Upper lobe of left lung (tissue), 6 donors: ENCODE results near the gene POR. TPM values are rescaled to one million over a fixed set of nuclear protein-coding genes. Genes with fewer than 3 reads are reported as not detected.
A peak's percentile ranks its signal among the peaks of the same experiment; 100 is the strongest.
"Not testable (repeated sequence)": the region's sequence is repeated elsewhere in the genome, so short reads cannot be mapped to it uniquely, and the experiment has no call there.

Experiments
- ATAC-seq, 2 donors: fragments of 200-7000 bp; cut with Tn5 transposase; one replicate each; pipeline ENCODE4 v1.9.1; 2022; ENCODE audit warnings: mild to moderate bottlenecking in 2 of 2, moderate library complexity in 2 of 2; ENCODE audit not compliant: low FRiP score in 2 of 2
- DNase-seq, 2 donors: peaks; one replicate each; pipeline ENCODE4 v3.0.0-alpha.2; 2019 to 2020
- H3K27ac ChIP-seq, 4 donors: fragments of 200-600 bp; sonication (generic); one replicate each; pipeline ENCODE4 v1.5.1; 2016 to 2019
- H3K27me3 ChIP-seq, 4 donors: fragments of 200-600 bp; sonication (generic); one replicate each; pipeline ENCODE4 v1.5.1; 2017 to 2019
- H3K36me3 ChIP-seq, 4 donors: fragments of 200-600 bp; sonication (generic); one replicate each; pipeline ENCODE4 v1.5.1; 2016 to 2019
- H3K4me1 ChIP-seq, 4 donors: fragments of 200-600 bp; sonication (generic); one replicate each; pipeline ENCODE4 v1.5.1; 2018 to 2019
- H3K4me3 ChIP-seq, 4 donors: fragments of 200-600 bp; sonication (generic); one replicate each; pipeline ENCODE4 v1.5.1; 2017 to 2019; ENCODE audit warnings: mild to moderate bottlenecking in 2 of 4, moderate library complexity in 1 of 4
- H3K9me3 ChIP-seq, 4 donors: fragments of 200-600 bp; sonication (generic); one replicate each; pipeline ENCODE4 v1.5.1; 2018 to 2019
- CTCF ChIP-seq, 6 experiments: fragments of 450-650 bp in 4 of 6; fragments of 200-600 bp in 2 of 6; sonication (generic) in 2 of 6; IDR thresholded peaks; one replicate each; pipeline ENCODE4 v1.5.1; 2016 to 2019; ENCODE audit warnings: antibody characterized with exemption in 6 of 6
- EP300 ChIP-seq, 4 donors: sonication (generic); formaldehyde crosslinking; IDR thresholded peaks; one replicate each; pipeline ENCODE4 v1.5.1; 2017; ENCODE audit warnings: antibody characterized with exemption in 4 of 4, control low read depth in 2 of 4
- POLR2A ChIP-seq, 4 donors: fragments of 450-650 bp; IDR thresholded peaks; one replicate each; pipeline ENCODE4 v1.5.1; 2016 to 2017; ENCODE audit warnings: antibody characterized with exemption in 4 of 4, mild to moderate bottlenecking in 2 of 4
- POLR2AphosphoS5 ChIP-seq, 2 donors: sonication (generic); formaldehyde crosslinking; IDR thresholded peaks; one replicate each; pipeline ENCODE4 v1.5.1; 2017; ENCODE audit warnings: antibody characterized with exemption in 2 of 2
- WGBS, 2 donors: methylation state at CpG; one replicate each; pipeline ENCODE4 v1.1.5; 2017 to 2018; 5-methylcytosine and 5-hydroxymethylcytosine counted together
- total RNA-seq, 6 donors: library from RNA; depleted of rRNA in 4 of 6; stranded (reverse); fragments of >200 nt in 4 of 6; gene quantifications; one replicate each; pipeline versions ENCODE4 v1.1.0 to v1.2.1, GENCODE V29; 2016 to 2021
- donor health status: DM: no; HTN: no; CAD: no; lungs with moderate emphysema.
- donor health status: DM: no; HTN: yes; CAD: no; lungs with severe emphysema.

Gene POR
- total RNA-seq, 6 donors from 2014 or later: 107 to 257 (median 194) TPM

GRCh38 chr7:75905785-75906604 lies 9.0 kb upstream of the POR start:
- DNase-seq (peak in 1 of 2 donors; percentile 89), ATAC-seq (peak; percentile 89 to 92)
- Histone ChIP-seq H3K9me3 (no peaks in the 10 kb centered on the region), H3K4me1 (peaks cover 11 to 12% (median 12%) of the 10 kb centered on the region in 4 donors), H3K4me3 (no peak overlapping the region), H3K27me3 (no peaks in the 10 kb centered on the region), H3K36me3 (no peaks in the 10 kb centered on the region), H3K27ac (peak overlapping the region; percentile 51 to 74 (median 70))
- TF ChIP-seq POLR2A (IDR thresholded peaks at IDR 0.05) (no peak), POLR2AphosphoS5 (IDR thresholded peaks at IDR 0.05) (peak; percentile 60 to 92)
- WGBS, 2 donors: 24 to 26% methylated on average over 12 to 17 of the region's 17 CpGs

DNA sequence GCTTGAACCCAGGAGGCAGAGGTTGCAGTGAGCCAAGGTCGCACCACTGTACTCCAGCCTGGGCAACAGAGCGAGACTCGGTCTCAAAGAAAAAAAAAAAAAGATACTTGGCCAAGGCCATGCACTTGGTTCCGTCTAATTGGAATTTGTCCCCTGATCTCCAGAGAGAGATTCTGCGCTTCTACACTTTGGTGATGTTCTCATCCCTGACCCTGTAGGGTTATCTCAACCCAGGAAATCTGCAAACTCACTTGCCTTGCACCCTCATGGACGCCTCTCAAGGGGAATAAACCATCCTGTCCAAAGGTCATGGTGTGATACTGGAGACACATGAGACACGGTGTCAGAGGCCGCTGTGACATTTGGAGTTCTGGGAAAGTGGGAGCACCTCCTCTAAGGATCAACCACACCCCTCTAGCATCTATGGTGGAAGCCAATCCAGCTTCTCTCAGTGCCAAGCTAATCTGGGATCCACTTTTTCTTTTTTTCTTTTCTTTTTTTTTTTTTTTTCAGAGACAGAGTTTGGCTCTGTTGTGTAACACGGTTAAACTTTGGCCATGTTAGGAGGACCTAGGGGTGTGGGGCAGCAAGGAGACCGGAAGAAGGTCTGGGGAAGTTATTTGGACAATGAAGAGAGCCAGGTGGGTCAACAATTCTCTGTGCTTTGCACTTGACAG lies 7.8 kb upstream of the POR start:
- no peak overlapping the region for H3K27ac ChIP-seq
- no peak for TF ChIP-seq POLR2A (IDR thresholded peaks at IDR 0.05)
- TF ChIP-seq CTCF (IDR thresholded peaks at IDR 0.05): no peak
- no peak for TF ChIP-seq POLR2AphosphoS5 (IDR thresholded peaks at IDR 0.05)
- no peak for TF ChIP-seq EP300 (IDR thresholded peaks at IDR 0.05)
- 76 to 78% methylated on average over 10 of the region's 10 CpGs for WGBS, 2 donors
- no peaks in the 10 kb centered on the region for H3K9me3 ChIP-seq
- H3K4me1 ChIP-seq: peaks cover 11 to 12% (median 12%) of the 10 kb centered on the region in 4 donors
- no peaks in the 10 kb centered on the region for H3K36me3 ChIP-seq
- H3K4me3 ChIP-seq: no peak overlapping the region
- DNase-seq (no peak), ATAC-seq (peak in 1 of 2 donors; percentile 16)
- no peaks in the 10 kb centered on the region for H3K27me3 ChIP-seq

DNA sequence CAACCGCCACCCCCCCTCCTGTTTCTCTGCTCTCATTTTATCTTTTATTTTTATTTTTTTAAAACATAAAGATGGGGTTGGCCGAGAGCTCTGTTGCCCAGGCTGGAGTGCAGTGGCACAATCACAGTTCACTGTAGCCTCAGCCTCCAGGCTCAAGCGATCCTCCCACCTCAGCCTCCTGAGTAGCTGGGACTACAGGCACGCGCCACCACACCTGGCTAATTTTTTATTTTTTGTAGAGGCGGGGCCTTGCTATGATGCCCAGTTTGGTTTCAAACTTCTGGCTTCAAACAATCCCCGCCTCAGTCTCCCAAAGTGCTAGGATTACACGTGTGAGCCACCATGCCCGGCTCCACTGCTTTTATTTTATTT lies 7.3 kb upstream of the POR start:
- H3K9me3 ChIP-seq, H3K36me3 ChIP-seq, H3K27me3 ChIP-seq, H3K27ac ChIP-seq, DNase-seq, ATAC-seq, H3K4me3 ChIP-seq: not testable (repeated sequence)
- peaks cover 11 to 12% (median 12%) of the 10 kb centered on the region in 4 donors for H3K4me1 ChIP-seq
- WGBS, 2 donors: 89 to 91% methylated on average over 9 of the region's 9 CpGs

GRCh38 chr7:75909521-75910132 lies 5.3 kb upstream of the POR start:
- ATAC-seq: no peak

GRCh38 chr7:75911186-75911585 lies 3.8 kb upstream of the POR start:
- 72 to 77% methylated on average over 12 of the region's 12 CpGs for WGBS, 2 donors
- not testable (repeated sequence) for H3K9me3 ChIP-seq, H3K4me3 ChIP-seq, H3K27me3 ChIP-seq, H3K36me3 ChIP-seq, ATAC-seq, H3K27ac ChIP-seq, DNase-seq
- H3K4me1 ChIP-seq: peaks cover 11 to 21% (median 14%) of the 10 kb centered on the region in 4 donors

More at GRCh38 chr7:75909521-75910132, 5.3 kb upstream of the POR start:
- Histone ChIP-seq H3K27me3 (no peaks in the 10 kb centered on the region), H3K4me3 (no peak overlapping the region), H3K36me3 (no peaks in the 10 kb centered on the region), H3K27ac (no peak overlapping the region), H3K4me1 (peaks cover 18 to 21% (median 19%) of the 10 kb centered on the region in 4 donors), H3K9me3 (no peaks in the 10 kb centered on the region)
- 89 to 94% methylated on average over 5 of the region's 5 CpGs for WGBS, 2 donors
- no peak for TF ChIP-seq POLR2A (IDR thresholded peaks at IDR 0.05)
- no peak for TF ChIP-seq CTCF (IDR thresholded peaks at IDR 0.05)
- TF ChIP-seq EP300 (IDR thresholded peaks at IDR 0.05): no peak
- TF ChIP-seq POLR2AphosphoS5 (IDR thresholded peaks at IDR 0.05): no peak
- no peak for DNase-seq

GRCh38 chr7:75913437-75913836 lies 1.5 kb upstream of the POR start:
- 97 to 99% methylated on average over 6 of the region's 6 CpGs for WGBS, 2 donors
- no peaks in the 10 kb centered on the region for H3K27me3 ChIP-seq
- H3K27ac ChIP-seq: no peak overlapping the region
- H3K36me3 ChIP-seq: no peaks in the 10 kb centered on the region
- TF ChIP-seq EP300 (IDR thresholded peaks at IDR 0.05): no peak
- TF ChIP-seq CTCF (IDR thresholded peaks at IDR 0.05): no peak
- TF ChIP-seq POLR2A (IDR thresholded peaks at IDR 0.05): no peak
- TF ChIP-seq POLR2AphosphoS5 (IDR thresholded peaks at IDR 0.05): no peak
- DNase-seq (no peak), ATAC-seq (no peak)
- no peaks in the 10 kb centered on the region for H3K9me3 ChIP-seq
- H3K4me1 ChIP-seq: peaks cover 12 to 41% (median 29%) of the 10 kb centered on the region in 4 donors
- H3K4me3 ChIP-seq: no peak overlapping the region
